GM10266 (cell line): Measurements from ENCODE around the gene PPP1R14D.

ENCODE experiments used
- DNase-seq: peaks from one replicate; pipeline ENCODE4 v3.0.0; 2012; ENCODE audit errors: extremely low spot score
- CTCF ChIP-seq: IDR thresholded peaks from 2 replicates; pipeline ENCODE4 v1.5.1; 2012; ENCODE audit warnings: mild to moderate bottlenecking, low read depth; ENCODE audit not compliant: control insufficient read depth, insufficient read depth; ENCODE audit errors: missing control alignments

PPP1R14D gene

GRCh38 chr15:40847223-40847961 is 18.9 kb upstream of the PPP1R14D start:
- no peak for TF ChIP-seq CTCF
- DNase-seq = peak; percentile 78

DNA sequence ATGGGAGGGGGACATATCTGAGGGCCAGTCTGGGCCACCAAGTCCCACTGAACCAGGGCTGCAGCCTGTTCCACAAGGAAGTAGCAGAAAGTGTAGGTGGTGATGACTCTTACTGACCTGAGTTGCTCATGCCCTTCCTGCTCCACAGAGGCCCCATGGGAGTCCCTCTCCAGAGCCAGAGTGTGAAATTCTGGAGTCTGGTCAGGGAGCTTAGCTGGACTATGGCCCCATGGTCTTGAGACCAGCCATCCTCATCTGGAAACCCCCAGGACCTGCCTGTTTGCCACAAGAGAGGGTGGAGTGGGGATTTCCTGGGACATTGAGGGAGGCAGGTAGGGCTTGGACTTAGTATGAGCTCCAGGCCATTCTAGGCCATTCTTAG is 18.3 kb upstream of the PPP1R14D start:
- DNase-seq = no peak
- no peak for TF ChIP-seq CTCF

- no peak for TF ChIP-seq CTCF
- DNase-seq = no peak
Measured at GRCh38 chr15:40845511-40846284, 17.2 kb upstream of the PPP1R14D start.

- DNase-seq = no peak
- no peak for TF ChIP-seq CTCF
Measured at GRCh38 chr15:40845036-40845435, 16.5 kb upstream of the PPP1R14D start.

GRCh38 chr15:40844696-40845030 is 16.2 kb upstream of the PPP1R14D start:
- TF ChIP-seq CTCF = no peak
- DNase-seq = peak; percentile 69

DNA sequence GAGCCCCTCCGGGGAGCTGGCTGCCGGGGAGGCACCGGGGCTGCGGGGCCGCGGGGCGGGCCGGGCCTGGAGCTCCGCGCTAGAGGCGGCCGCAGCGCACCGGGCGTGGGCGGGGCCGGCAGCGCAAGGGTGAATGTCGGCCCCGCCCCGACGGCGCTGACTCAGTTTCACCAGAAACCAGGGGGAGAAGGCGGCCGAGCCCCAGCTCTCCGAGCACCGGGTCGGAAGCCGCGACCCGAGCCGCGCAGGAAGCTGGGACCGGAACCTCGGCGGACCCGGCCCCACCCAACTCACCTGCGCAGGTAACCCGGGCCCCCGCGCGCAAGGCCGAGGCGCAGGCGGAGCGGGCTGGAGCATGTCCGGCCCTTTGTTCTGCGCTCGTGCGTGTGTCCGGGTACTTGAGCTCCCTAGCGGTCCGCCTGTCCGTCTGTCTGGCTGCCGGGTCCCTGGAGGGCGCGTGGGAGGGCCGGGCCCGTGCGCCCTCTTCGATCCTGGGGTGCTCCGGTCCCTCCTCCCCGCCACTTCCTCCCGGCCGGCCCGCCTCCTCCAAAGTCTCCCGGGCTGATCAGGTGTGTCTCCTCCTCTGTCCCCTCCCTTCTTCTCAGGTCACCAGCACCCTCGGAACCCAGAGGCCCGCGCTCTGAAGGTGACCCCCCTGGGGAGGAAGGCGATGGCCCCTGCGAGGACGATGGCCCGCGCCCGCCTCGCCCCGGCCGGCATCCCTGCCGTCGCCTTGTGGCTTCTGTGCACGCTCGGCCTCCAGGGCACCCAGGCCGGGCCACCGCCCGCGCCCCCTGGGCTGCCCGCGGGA is 15.6 kb upstream of the PPP1R14D start, which contains the start of gene SPINT1:
Gene SPINT1, plus strand, starts transcription at position 164 of the 811 bp plus-strand sequence. Its CDS starts 507 bp downstream, at position 671.
- peak; percentile 84 for DNase-seq
- no peak for TF ChIP-seq CTCF
